ENCODE data around the gene TMEM150C. TPM values are rescaled to one million over a fixed set of nuclear protein-coding genes. Genes with fewer than 3 reads are reported as not detected.

TMEM150C gene
- total RNA-seq, 1 donor from 2014 or later = 13.6 TPM

GRCh38 chr4:82496349-82496748, 65.4 kb downstream of the TMEM150C start:
- no peaks in the 10 kb centered on the region for H3K27me3 ChIP-seq (ENCODE audit: low read depth)
- peaks cover 16% of the 10 kb centered on the region for H3K36me3 ChIP-seq
- no peak for TF ChIP-seq CTCF (IDR thresholded peaks at IDR 0.05; ENCODE audit: borderline replicate concordance)
- intact Hi-C loops (cut with micrococcal nuclease) = no loop called here
- no peaks in the 10 kb centered on the region for H3K4me1 ChIP-seq
- no peak overlapping the region for H3K27ac ChIP-seq (replicated peaks)
- no peak for DNase-seq
- no peak overlapping the region for H3K4me3 ChIP-seq
- no peaks in the 10 kb centered on the region for H3K9me3 ChIP-seq (replicated peaks)

- no peak for TF ChIP-seq CTCF (IDR thresholded peaks at IDR 0.05; ENCODE audit: borderline replicate concordance)
- Histone ChIP-seq H3K4me3 (no peak overlapping the region), H3K27ac (replicated peaks) (no peak overlapping the region), H3K4me1 (no peaks in the 10 kb centered on the region), H3K36me3 (peaks cover 14% of the 10 kb centered on the region), H3K9me3 (replicated peaks) (no peaks in the 10 kb centered on the region), H3K27me3 (ENCODE audit: low read depth) (no peaks in the 10 kb centered on the region)
- no peak for DNase-seq
- intact Hi-C loops (cut with micrococcal nuclease) = no loop called here
These were observed 66.1 kb downstream of the TMEM150C start for GRCh38 chr4:82495666-82496065.

GRCh38 chr4:82493721-82494425, 67.9 kb downstream of the TMEM150C start:
- TF ChIP-seq CTCF (IDR thresholded peaks at IDR 0.05; ENCODE audit: borderline replicate concordance) = no peak
- intact Hi-C loops (cut with micrococcal nuclease) = no loop called here
- Histone ChIP-seq H3K9me3 (replicated peaks) (no peaks in the 10 kb centered on the region), H3K4me3 (no peak overlapping the region), H3K4me1 (no peaks in the 10 kb centered on the region), H3K27me3 (ENCODE audit: low read depth) (no peaks in the 10 kb centered on the region), H3K36me3 (peaks cover 14% of the 10 kb centered on the region), H3K27ac (replicated peaks) (no peak overlapping the region)
- no peak for DNase-seq

GRCh38 chr4:82491251-82491960, 70.4 kb downstream of the TMEM150C start:
- Histone ChIP-seq H3K27me3 (ENCODE audit: low read depth) (no peaks in the 10 kb centered on the region), H3K36me3 (peaks cover 14% of the 10 kb centered on the region), H3K4me1 (no peaks in the 10 kb centered on the region), H3K4me3 (no peak overlapping the region), H3K27ac (replicated peaks) (no peak overlapping the region), H3K9me3 (replicated peaks) (no peaks in the 10 kb centered on the region)
- intact Hi-C loops (cut with micrococcal nuclease) = no loop called here
- no peak for TF ChIP-seq CTCF (IDR thresholded peaks at IDR 0.05; ENCODE audit: borderline replicate concordance)
- DNase-seq = no peak

GRCh38 chr4:82489987-82490386, 71.8 kb downstream of the TMEM150C start:
- H3K36me3 ChIP-seq = peaks cover 6% of the 10 kb centered on the region
- no peaks in the 10 kb centered on the region for H3K9me3 ChIP-seq (replicated peaks)
- no peak for TF ChIP-seq CTCF (IDR thresholded peaks at IDR 0.05; ENCODE audit: borderline replicate concordance)
- no peaks in the 10 kb centered on the region for H3K27me3 ChIP-seq (ENCODE audit: low read depth)
- peaks cover 7% of the 10 kb centered on the region for H3K4me1 ChIP-seq
- H3K27ac ChIP-seq (replicated peaks) = no peak overlapping the region
- no peak for DNase-seq
- intact Hi-C loops (cut with micrococcal nuclease) = no loop called here
- no peak overlapping the region for H3K4me3 ChIP-seq

Data from left ventricle myocardium inferior (tissue), 1 donor.